Measurements from ENCODE around the gene ERCC6L.

GRCh38 chrX:72176981-72177380, 61.8 kb downstream of the ERCC6L start:
- TF ChIP-seq CTCF (optimal IDR thresholded peaks at IDR 0.05 in 1 of 3, IDR thresholded peaks at IDR 0.05 in 1 of 3, conservative IDR thresholded peaks at IDR 0.05 in 1 of 3; ENCODE audit: extremely low read depth in 1 of 3, insufficient read depth in 2 of 3, low read length in 3 of 3) = no peak
- no peak for TF ChIP-seq EZH2 (IDR thresholded peaks at IDR 0.05; ENCODE audit: low read length)

All from keratinocyte (primary cell).